A673 (cell line): Measurements from ENCODE around the gene SLC16A7. TPM values are rescaled to one million over a fixed set of nuclear protein-coding genes. Genes with fewer than 3 reads are reported as not detected.

Experiments used
- BruUV-seq: library from RNA; stranded (reverse); fragments of 400-500 nt; replicated peaks from 2 replicates; lab custom pipeline; 2021; lab: Mats Ljungman, UMichigan
- CTCF ChIA-PET: fragments of 300-600 bp; sonication (Branson Sonifier 250); formaldehyde crosslinking; loops from one replicate; lab custom pipeline; 2022; ENCODE audit warnings: antibody characterized with exemption; lab: Charles Lee
- POLR2A ChIA-PET: fragments of 300-600 bp; sonication (Branson Sonifier 250); formaldehyde crosslinking; loops from one replicate; lab custom pipeline; 2022; ENCODE audit warnings: antibody characterized with exemption; ENCODE audit not compliant: low non-redundant PET; lab: Charles Lee
- DNase-seq: peaks from one replicate; pipeline ENCODE4 v3.0.0-alpha.2; 2015; ENCODE audit warnings: low spot score
- H3K27ac ChIP-seq: fragments of 200-600 bp; sonication (generic); 2 replicates; pipeline ENCODE4 v1.5.1; 2016; ENCODE audit warnings: mixed run types, low read depth, mild to moderate bottlenecking, mixed read lengths, antibody characterized with exemption, low read length; ENCODE audit not compliant: poor library complexity, severe bottlenecking
- H3K27me3 ChIP-seq: fragments of 200-600 bp; sonication (generic); replicated peaks from 2 replicates; pipeline ENCODE4 v1.6.1; 2017; ENCODE audit warnings: mixed run types, low read depth, mild to moderate bottlenecking, mixed read lengths, antibody characterized with exemption, low read length; ENCODE audit not compliant: insufficient read depth, poor library complexity
- H3K36me3 ChIP-seq: fragments of 200-600 bp; sonication (generic); 2 replicates; pipeline ENCODE4 v1.6.1; 2016; ENCODE audit warnings: mixed run types, mild to moderate bottlenecking, mixed read lengths, antibody characterized with exemption, low read length; ENCODE audit not compliant: insufficient read depth, poor library complexity, severe bottlenecking
- H3K4me1 ChIP-seq: fragments of 200-600 bp; sonication (generic); 2 replicates; pipeline ENCODE4 v1.6.1; 2017; ENCODE audit warnings: mixed run types, mild to moderate bottlenecking, mixed read lengths, antibody characterized with exemption, low read length; ENCODE audit not compliant: insufficient read depth, poor library complexity, severe bottlenecking
- H3K4me3 ChIP-seq: fragments of 200-600 bp; sonication (generic); 2 replicates; pipeline ENCODE4 v1.5.1; 2016; ENCODE audit warnings: low read depth, mixed run types, mild to moderate bottlenecking, mixed read lengths, low read length; ENCODE audit not compliant: poor library complexity, severe bottlenecking
- H3K9me3 ChIP-seq: fragments of 200-600 bp; sonication (generic); 2 replicates; pipeline ENCODE4 v1.6.1; 2016; ENCODE audit warnings: mixed run types, low read depth, mild to moderate bottlenecking, mixed read lengths, antibody characterized with exemption, low read length; ENCODE audit not compliant: poor library complexity, severe bottlenecking
- EZH2 ChIP-seq: fragments of 200-600 bp; sonication (generic); IDR thresholded peaks from 2 replicates; pipeline ENCODE4 v1.6.1; 2017; ENCODE audit warnings: borderline replicate concordance, low read depth, mild to moderate bottlenecking, mixed read lengths, antibody characterized with exemption, low read length; ENCODE audit not compliant: poor library complexity, severe bottlenecking
- intact Hi-C: fragments of 100-400 bp; cut with micrococcal nuclease; formaldehyde crosslinking; loops from one replicate; pipeline ENCODE4 v1.10.0; 2022; ENCODE audit not compliant: unreplicated experiment
- total RNA-seq: library from RNA; stranded (reverse); gene quantifications from 2 replicates; pipeline ENCODE4 v1.2.3, GENCODE V29; 2021
- TF ChIP-seq, protein P1 (sequence below): fragments of 300-800, 200-600 bp; sonication (generic); conservative IDR thresholded peaks from 2 replicates; pipeline ENCODE4 v1.5.1; 2017; ENCODE audit warnings: low read depth, mild to moderate bottlenecking, antibody characterized with exemption, low read length, moderate library complexity, mixed read lengths

The SLC16A7 gene
- total RNA-seq, 1 experiment from 2014 or later, result 2.5 TPM

DNA sequence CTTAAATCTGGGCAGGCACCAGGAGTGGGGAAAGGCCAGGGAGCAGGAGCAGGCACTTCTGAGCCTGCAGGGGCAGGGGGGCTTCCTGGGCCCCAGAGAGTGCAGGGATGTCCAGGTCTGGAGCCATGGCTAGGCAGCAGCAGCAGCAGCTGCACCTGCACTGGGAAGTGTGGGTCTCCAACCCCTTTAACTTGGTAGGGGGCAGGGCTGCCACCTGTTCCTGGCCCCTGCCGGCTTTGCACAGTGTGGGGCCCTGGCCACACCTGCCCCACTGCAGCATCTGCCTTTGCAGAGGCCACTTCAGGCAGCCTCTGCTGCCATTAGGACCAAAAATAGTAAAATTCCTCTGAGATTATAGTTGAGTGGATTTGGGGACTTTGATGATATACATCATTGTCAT is 138.5 kb downstream of the SLC16A7 start:
- POLR2A ChIA-PET, result no interaction called here
- Histone ChIP-seq H3K27me3 (no peaks in the 10 kb centered on the region), H3K4me1 (no peaks in the 10 kb centered on the region), H3K4me3 (no peak overlapping the region), H3K9me3 (no peaks in the 10 kb centered on the region), H3K36me3 (no peaks in the 10 kb centered on the region), H3K27ac (no peak overlapping the region)
- no TSS peak for BruUV-seq
- no peak for DNase-seq
- CTCF ChIA-PET, result no interaction called here
- intact Hi-C loops, result no loop called here
- TF ChIP-seq, protein P1, sequence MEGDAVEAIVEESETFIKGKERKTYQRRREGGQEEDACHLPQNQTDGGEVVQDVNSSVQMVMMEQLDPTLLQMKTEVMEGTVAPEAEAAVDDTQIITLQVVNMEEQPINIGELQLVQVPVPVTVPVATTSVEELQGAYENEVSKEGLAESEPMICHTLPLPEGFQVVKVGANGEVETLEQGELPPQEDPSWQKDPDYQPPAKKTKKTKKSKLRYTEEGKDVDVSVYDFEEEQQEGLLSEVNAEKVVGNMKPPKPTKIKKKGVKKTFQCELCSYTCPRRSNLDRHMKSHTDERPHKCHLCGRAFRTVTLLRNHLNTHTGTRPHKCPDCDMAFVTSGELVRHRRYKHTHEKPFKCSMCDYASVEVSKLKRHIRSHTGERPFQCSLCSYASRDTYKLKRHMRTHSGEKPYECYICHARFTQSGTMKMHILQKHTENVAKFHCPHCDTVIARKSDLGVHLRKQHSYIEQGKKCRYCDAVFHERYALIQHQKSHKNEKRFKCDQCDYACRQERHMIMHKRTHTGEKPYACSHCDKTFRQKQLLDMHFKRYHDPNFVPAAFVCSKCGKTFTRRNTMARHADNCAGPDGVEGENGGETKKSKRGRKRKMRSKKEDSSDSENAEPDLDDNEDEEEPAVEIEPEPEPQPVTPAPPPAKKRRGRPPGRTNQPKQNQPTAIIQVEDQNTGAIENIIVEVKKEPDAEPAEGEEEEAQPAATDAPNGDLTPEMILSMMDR, result no peak
- TF ChIP-seq EZH2, result no peak

DNA sequence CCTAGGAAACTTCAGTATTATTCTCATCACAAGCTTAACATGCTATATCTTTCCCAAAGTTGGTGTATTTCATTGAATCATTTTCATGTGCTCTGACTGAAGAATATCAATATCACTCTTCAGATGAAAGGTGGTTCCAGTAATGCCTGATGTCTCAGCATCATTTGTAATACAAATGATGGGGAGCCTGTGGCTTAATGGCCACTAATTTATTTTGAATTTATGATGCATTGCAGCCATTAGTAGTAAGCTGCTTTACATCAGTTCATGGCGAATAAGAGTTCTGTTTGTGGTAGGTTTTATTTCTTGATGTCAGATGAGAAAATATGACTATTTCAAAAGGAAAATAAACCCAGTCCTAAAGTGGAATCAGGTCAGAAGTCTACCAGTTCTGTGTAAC is 139.4 kb downstream of the SLC16A7 start:
- Histone ChIP-seq H3K27ac (no peak overlapping the region), H3K4me1 (no peaks in the 10 kb centered on the region), H3K36me3 (no peaks in the 10 kb centered on the region), H3K27me3 (no peaks in the 10 kb centered on the region), H3K9me3 (no peaks in the 10 kb centered on the region), H3K4me3 (no peak overlapping the region)
- POLR2A ChIA-PET, result no interaction called here
- no peak for TF ChIP-seq EZH2
- TF ChIP-seq, protein P1, result no peak
- intact Hi-C loops, result no loop called here
- CTCF ChIA-PET, result no interaction called here
- no TSS peak for BruUV-seq
- no peak for DNase-seq

DNA sequence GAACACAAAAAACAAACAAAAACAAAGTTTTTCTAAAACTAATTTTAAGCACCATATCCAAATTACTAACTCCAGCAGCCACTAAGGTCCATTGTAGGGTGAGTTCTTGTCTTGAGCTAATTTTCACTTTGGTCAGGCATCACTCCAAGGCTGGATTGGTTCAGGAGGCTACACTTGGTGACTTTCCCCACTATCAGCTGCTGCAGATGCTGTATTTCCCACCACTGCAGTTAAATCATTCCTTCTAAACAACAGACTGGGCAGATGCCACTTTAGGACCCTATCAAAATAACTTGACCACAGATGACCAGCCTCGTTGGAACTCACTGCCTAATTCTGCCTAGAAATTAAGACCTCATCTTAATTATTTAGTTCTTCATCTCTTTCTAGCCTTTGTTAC is 140.5 kb downstream of the SLC16A7 start:
- no peaks in the 10 kb centered on the region for H3K9me3 ChIP-seq
- DNase-seq, result no peak
- ChIA-PET CTCF (no interaction called here), POLR2A (no interaction called here)
- no peak for TF ChIP-seq EZH2
- TF ChIP-seq, protein P1, result no peak
- intact Hi-C loops, result no loop called here
- H3K27ac ChIP-seq, result no peak overlapping the region
- no peaks in the 10 kb centered on the region for H3K27me3 ChIP-seq
- no peaks in the 10 kb centered on the region for H3K36me3 ChIP-seq
- no peaks in the 10 kb centered on the region for H3K4me1 ChIP-seq
- no peak overlapping the region for H3K4me3 ChIP-seq
- no TSS peak for BruUV-seq
